HG02973 (cell line): ENCODE measurements around the gene FBXO39.
"Not testable (repeated sequence)": the region's sequence is repeated elsewhere in the genome, so short reads cannot be mapped to it uniquely, and the experiment has no call there.

Experiments
- ATAC-seq: cut with Tn5 transposase; IDR thresholded peaks from one replicate; pipeline ENCODE4 v1.9.1; 2021; ENCODE audit warnings: moderate library complexity; ENCODE audit not compliant: unreplicated experiment

FBXO39 gene

DNA sequence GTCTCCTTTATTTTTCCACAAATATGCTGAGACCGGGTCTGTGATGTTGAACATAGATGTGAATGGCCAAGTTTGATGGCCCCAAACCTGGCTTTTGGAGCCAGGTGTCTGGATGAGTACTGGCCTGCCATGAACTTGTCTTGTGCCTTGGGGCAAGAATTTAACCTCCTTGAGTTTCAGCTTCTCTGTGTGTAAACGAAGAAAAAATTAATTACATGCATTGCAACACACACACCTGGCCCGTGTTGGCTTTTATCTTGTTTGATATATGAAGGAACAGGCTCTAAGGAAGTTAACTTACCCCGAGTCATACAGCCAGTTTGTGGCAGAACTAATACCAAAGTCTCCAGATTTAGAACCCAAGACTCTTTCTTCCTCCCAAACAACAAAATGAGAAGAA, 13.1 kb downstream of the FBXO39 start:
- ATAC-seq = no peak

DNA sequence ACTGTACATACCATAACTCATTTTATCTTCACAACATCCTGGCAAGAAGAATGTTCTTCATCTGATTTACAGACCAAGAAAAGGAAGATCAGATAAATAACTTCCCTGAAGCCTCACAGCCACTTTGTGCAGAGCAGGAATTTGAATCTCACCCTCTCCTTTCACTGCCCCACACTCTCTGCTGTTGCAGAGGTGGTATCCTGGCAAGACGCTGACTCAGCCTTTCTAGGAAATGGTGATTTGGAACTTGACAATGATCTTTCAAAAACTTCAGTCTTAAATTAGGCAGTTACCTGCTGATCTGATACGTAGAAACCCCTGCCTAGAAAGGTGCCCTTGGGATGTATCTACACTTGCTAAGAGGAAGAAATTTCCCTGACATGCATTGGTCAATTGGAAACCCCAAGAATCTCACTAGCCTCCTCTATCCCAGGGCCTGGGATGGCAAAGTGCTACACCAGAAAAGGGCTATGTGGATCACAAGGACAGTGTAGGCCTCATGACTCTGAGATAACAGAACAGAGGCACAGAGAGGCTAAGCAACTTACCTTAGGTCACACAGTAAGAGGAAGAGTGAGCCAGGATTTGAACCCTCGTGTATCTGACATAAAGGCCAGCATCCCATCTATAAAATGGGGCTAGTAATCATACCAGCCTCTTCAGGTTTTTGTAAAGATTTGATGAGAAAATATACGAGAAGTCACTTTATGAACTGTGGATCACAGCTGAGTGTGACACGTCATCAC, 17.9 kb downstream of the FBXO39 start:
- ATAC-seq = no peak

DNA sequence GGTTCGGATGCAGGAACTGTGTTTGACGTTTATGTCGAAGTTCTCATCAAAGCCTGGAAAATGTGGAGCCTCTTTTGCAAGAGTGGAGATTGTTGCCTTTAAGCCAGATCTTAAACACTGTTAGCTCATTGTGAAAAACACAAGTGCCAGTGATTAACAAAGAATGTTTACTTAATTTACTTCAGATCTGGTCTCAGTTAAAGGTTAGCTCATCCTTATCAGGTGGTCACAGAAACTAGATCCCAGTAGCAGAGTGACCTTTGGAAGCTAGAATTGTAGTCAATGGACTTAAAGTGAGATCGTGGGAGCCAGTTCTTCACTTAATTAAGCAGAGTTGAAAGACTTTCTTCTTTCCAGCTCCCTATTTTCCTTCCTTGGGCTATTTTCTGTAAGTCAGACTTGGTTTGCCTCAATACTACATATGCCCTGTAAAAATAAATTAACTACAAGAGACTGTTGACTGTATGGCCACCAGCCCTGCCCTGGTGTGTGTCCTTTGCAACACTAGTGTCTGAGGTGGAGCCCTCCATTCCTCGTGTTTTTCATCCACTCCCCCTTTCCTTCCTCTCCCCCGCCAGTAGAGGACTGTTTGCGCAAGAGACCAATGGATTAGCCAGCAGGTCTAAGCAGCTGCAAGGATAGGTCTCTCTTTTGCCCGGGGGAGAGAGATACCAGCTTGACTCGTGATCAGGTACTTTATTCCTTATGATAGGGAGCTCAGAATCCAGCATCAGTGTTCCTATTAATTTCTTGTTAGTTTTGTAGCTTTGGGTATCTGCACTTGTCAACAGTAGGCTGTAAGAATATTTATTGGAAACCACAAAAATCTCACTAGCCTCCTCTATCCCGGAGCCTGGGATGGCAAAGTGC, 20.2 kb downstream of the FBXO39 start:
- ATAC-seq = no peak

DNA sequence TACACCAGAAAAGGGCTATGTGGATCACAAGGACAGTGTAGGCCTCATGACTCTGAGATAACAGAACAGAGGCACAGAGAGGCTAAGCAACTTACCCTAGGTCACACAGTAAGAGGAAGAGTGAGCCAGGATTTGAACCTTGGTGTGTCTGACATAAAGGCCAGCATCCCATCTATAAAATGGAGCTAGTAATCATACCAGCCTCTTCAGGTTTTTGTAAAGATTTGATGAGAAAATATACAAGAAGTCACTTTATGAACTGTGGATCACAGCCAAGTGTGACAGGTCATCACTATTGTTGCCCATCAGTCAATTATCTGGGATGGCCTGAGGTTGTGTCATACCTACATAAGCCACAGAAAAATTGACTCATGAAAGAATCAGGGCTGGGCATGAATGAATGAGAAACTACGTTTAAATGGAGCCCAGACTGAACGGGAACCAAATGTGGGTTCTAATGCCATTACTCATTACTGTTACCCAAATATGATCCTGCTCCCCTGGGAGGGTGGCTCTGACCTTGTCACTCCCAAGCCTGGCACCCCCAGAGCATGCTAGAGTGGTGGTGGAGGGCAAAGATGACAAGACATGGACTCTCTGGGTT, 21.0 kb downstream of the FBXO39 start:
- no peak for ATAC-seq

DNA sequence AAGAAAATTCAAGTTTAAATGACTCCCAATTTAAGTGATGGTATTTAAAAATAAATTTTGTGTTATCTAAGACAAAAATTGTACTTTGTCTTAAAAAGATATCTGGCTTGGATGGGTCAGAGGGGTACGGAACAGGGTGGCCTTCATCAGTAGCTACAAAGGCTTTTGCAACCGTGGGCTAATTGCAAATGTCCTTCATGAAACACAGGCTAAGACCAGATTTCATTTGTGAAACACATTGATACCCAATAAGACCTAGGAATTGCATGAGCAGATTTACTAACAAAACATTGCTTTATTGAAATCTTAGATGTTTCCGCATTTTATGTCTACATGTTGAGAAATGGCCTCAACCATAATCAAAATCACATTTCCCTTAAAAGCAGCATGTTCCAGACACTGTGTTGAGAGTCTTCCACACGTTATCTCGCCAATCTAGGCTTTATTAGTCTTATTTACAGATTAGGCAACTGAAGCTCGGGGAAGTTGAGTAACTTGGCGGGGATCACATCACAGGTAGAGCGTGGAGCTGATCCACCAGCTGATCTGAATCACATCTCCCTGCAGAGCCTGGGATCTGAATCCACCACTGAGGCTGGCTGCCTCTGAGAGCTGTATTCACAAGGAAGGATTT, 21.8 kb downstream of the FBXO39 start:
- no peak for ATAC-seq

DNA sequence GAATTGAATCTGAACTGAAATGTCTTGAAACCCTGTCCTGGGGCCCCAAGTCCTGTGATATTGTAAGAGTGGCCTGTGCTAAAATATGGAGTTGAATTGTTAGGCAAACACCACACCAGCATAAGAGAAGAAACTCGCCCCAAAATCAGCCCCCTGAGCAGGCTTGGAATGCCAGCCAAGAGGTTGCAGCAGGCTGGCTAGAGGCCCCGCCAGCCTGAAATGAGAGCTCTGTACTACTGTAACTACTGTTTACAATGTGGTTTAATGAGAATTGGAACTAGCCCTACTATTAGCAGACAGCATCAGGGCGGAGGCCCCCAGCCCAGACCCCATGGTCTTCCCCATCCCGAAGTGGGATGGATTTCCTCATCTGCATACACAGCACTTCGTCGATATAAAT, 23.7 kb downstream of the FBXO39 start:
- ATAC-seq = no peak

DNA sequence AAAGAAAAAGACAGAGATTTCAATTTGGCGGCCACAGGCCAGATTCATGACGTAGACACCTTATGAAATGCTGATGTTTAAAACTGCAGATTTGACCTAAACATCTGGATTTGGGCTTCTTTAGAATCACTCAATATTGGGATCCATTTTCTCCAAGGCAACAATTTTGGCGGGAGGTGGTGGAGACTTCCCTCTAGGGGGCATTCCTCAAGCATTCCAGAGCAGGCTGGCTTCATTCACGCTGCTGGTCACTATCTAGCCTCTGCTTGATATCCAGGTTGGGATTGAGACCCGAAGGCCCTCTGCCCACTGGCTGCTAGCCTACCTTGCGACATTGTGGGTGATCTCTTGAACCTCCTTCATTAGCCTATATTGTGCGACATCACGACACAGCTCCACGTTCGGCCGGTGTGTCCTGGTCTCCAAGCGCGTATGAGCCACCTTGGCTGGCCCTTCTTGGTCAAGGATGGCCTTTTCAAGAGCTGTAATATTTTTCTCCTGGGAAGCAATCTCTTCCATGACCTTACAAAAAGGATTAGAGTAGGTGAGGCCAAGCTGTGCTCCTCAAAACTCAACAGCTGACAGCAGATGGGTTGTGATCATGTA, 24.5 kb downstream of the FBXO39 start:
- no peak for ATAC-seq

DNA sequence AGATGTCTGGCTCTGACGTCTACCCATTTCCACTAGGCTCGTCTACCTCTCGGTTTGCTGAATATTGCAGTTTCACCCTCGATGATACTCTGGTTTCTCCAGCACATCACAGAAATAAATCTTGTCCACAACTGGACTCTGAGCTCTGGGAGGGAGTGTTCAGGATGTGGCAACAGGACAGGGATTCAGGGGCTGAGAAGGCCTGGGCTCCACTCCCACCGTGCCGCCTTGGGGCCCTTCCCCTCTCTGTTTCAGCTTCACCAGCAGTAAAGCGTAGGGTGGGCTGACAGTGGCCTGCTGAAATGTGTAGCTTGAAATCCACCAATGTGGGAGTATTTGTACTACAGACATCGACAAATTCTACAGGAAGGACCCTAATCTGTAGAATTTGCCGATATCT, 35.5 kb downstream of the FBXO39 start:
- no peak for ATAC-seq

DNA sequence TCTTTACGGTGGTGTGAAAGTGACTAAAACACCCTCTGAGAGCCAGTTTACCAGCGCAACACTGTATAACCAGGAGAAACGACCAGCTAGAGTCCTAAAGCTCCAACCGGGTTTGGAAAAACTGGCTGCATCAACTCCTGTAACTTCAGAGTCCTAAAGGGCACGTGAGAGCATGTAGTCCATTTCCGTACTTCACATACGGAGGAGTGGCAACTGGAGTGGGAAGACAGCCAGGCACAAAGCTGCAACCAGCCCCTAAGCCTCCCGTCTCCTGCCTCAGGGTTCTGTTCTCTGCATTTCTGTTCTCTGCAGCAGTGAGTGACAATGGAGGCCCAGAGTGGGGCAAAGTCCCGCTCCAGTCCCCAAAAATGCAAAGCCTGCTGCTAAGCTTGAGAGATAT, 36.3 kb downstream of the FBXO39 start:
- ATAC-seq = no peak

DNA sequence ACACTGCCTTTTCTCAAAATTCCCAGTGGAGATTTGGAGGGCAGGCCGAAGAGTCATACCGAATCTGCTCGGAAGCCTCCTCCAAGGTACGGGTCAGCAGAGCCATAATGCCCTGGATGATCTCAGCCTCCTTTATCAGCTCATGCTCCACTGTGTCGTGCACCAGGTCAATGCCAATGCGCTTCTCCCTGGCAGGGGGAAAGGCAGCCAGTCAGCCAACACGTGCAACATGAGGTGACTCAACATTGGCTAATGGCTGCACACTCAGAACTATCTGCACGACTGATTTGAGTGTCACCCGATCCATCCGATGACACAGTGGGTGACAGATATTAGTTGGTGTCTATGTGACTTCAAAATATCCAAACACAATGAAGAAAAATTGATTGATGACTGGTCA, 39.8 kb downstream of the FBXO39 start:
- no peak for ATAC-seq

DNA sequence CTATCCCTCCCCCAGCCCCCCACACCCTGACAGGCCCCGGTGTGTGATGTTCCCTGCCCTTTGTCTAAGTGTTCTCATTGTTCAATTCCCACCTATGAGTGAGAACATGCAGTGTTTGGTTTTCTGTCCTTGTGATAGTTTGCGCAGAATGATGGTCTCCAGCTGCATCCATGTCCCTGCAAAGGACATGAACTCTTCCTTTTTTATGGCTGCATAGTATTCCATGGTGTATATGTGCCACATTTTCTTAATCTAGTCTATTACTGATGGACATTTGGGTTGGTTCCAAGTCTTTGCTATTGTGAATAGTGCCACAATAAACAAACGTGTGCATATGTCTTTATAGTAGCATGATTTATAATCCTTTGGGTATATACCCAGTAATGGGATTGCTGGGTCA, 40.4 kb downstream of the FBXO39 start:
- ATAC-seq = not testable (repeated sequence)

DNA sequence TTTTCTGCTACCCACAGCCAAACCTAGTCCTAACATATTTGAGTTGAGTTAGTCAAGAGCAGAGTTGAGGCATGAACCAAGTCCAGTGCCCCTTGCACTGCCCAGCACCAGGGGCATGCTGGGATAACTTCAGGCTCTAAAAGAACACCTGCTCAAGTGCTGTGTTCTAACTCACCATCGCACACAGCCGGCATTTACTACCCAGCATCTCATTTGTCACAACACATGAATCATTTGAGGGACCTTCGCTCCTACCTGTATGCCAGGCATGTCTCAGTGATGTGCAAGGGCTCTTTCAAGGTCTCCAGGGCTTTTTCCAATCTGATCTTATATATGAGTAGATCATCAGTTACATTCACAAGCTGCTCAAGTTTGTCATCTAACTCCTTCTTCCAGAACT, 42.9 kb downstream of the FBXO39 start:
- ATAC-seq = no peak

DNA sequence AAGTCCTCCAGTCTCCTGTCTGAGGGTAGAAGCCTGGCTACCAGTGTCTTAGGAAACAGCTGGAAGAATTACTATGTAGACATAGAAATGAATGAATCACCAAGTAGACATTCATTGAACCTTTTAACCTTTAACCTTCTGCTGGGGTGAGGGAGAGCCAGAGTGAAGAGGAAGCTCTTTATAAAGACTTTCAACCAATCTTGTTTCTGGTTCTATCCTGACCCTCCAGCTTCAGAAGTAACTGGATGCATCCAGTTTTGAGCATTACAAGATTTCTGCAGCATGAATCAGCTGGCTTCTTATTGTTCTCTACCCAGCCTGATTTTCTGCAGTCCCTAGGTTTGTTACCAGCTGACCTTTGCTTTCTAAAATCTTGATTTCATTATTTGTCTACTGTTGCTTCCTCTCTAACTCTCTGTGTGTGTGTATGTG, 47.0 kb downstream of the FBXO39 start:
- ATAC-seq = no peak

DNA sequence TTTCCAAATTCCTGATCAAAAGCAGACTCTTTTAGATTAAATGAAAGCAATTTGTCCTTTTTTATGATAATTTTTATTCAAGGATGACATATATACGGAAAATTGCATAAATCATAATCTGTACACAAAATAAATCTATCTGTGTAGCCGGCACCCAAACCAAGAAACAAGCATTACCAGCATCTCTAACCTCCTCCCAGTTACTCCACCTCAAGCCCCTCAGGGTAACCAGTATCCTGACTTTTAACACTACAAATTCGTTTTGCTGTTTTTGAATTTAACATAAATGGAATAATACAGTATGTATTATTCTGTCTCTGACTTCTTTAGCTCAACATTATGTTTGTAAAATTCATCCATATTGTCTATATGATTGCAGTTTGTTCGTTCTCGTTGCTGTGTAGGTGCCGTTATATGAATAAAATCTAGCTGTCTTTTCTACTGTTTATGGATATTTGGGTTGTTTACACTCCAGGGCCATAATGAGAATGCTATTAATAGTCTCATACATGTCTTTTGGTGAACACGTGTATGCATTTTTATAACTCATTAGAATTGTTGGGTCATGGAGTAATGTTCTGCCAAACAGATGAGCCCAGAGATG, 54.5 kb downstream of the FBXO39 start:
- no peak for ATAC-seq

DNA sequence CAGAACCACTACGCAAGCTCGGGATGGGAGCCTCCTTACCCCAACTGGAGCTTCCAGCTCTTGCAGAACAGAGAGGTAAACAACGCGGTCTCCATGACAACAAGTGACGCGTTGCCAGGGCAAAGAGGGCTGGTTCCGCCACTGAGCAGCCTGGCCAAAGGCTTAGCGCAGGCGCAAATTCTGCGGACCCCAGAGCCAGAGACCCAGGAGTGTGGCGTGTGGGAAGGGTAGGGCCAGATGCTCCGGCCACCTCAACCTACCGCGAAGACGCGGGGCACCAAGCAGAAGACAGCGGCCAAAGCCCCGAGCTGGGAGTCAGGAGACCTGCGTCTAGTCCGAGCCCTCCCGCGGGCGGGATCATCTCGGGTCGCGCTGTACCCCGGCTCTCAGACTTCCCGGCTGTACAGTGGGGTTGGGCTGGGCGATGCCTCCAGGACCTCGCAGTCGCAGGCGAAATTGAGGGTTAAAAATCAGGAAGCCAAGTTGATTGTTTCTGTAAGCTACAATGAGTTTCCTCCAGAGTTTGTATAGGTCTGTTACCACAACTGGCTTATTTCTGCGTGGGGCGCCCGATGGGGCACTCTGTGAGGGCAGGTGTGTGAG, 55.7 kb downstream of the FBXO39 start, which contains the start of gene TEKT1:
TEKT1 (minus strand) TSS at position 69 of the 603 bp plus-strand sequence. CDS start 1,353 bp downstream, outside the sequence.
- no peak for ATAC-seq
